SK-N-SH treated with all-trans-retinoic acid at 6 μM for 48 hours (cell line): ENCODE data around the gene DCST2.

Source experiments
- ARNTL ChIP-seq: fragments of 450-650 bp; formaldehyde crosslinking; IDR thresholded peaks from 2 replicates; pipeline ENCODE4 v1.5.0; 2020; ENCODE audit warnings: low read depth, mild to moderate bottlenecking, moderate library complexity, borderline replicate concordance
- CSDC2 ChIP-seq: fragments of 250-450 bp; sonication (Bioruptor Pico); IDR thresholded peaks from 2 replicates; pipeline ENCODE4 v1.5.0; 2020; ENCODE audit warnings: mild to moderate bottlenecking, moderate library complexity
- TF ChIP-seq, protein P1 (sequence below): fragments of 250-450 bp; sonication (Bioruptor Pico); IDR thresholded peaks from 2 replicates; pipeline ENCODE4 v1.8.0; 2020; ENCODE audit warnings: mild to moderate bottlenecking, moderate library complexity, borderline replicate concordance

DNA sequence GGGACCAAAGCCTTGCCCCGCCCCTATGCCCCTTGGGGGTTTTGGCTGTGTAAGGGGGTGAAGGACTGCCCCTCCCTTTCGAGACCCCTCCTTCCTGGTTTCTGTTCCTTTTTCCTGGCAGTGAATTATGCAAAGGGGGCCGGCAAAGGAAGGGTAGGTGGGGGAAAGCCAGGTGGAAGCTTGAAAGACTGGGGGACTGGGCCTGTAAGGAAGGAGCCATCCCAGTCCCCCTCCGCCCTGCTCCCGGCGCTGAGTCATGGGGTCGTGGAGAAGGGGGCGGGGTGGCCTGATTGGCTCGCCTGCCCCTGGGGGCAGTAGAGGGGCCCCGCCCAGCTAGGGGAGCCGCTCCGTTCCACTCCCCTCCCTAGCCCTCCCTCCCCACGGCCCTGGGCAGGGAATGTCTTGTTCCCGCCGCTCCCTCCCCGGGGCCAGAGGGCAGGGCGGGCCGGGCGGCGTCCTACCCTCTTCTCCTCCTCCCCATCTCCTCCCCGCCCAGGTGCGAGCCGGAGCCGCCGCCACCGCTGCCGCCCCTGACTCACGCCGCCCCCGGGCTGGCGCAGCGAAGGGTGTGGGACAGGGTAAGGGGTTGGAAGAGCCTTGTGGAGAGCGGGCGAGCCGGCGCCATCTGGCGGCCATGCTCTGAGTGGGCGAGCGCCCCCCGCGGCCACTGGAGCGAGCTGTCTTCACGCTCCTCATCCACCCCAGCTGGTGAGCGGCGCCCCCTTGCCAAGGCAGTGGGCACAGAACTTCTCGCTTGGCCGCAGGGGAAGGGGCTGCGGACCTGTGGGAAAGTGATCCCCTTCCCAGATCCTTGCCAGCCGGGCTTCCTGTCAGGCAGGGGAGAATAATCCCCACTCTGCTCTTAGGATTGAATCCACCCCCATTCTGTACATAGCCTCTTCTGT, 16.3 kb downstream of the DCST2 start:
- TF ChIP-seq ARNTL (no peak), CSDC2 (CRISPR knock-in tag) (no peak)
- TF ChIP-seq, protein P1, sequence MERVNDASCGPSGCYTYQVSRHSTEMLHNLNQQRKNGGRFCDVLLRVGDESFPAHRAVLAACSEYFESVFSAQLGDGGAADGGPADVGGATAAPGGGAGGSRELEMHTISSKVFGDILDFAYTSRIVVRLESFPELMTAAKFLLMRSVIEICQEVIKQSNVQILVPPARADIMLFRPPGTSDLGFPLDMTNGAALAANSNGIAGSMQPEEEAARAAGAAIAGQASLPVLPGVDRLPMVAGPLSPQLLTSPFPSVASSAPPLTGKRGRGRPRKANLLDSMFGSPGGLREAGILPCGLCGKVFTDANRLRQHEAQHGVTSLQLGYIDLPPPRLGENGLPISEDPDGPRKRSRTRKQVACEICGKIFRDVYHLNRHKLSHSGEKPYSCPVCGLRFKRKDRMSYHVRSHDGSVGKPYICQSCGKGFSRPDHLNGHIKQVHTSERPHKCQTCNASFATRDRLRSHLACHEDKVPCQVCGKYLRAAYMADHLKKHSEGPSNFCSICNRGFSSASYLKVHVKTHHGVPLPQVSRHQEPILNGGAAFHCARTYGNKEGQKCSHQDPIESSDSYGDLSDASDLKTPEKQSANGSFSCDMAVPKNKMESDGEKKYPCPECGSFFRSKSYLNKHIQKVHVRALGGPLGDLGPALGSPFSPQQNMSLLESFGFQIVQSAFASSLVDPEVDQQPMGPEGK (CRISPR knock-in tag), result peak; percentile 44; the same call in 1 of the 2 replicates
